Nephron (organoid): ENCODE data around the gene PERP.
"Not testable (repeated sequence)": the region's sequence is repeated elsewhere in the genome, so short reads cannot be mapped to it uniquely, and the experiment has no call there.

Experiments
- H3K27ac Mint-ChIP-seq, 3 experiments: 2 replicates each; pipeline ENCODE4 v1.8.0; 2020; ENCODE audit warnings: mixed read lengths in 3 of 3, mild to moderate bottlenecking in 2 of 3, moderate library complexity in 1 of 3
- H3K27me3 Mint-ChIP-seq: 2 replicates; pipeline ENCODE4 v1.8.0; 2021; ENCODE audit warnings: low read depth, mild to moderate bottlenecking, moderate library complexity, mixed read lengths
- H3K36me3 Mint-ChIP-seq: 2 replicates; pipeline ENCODE4 v1.8.0; 2020; ENCODE audit warnings: low read depth, mixed read lengths
- H3K4me1 Mint-ChIP-seq: 2 replicates; pipeline ENCODE4 v1.8.0; 2020; ENCODE audit warnings: mixed read lengths
- H3K4me3 Mint-ChIP-seq, 3 experiments: 2 replicates each; pipeline ENCODE4 v1.8.0; 2020; ENCODE audit warnings: mild to moderate bottlenecking in 3 of 3, mixed read lengths in 3 of 3, moderate library complexity in 2 of 3
- H3K9me3 Mint-ChIP-seq: 2 replicates; pipeline ENCODE4 v1.8.0; 2020; ENCODE audit warnings: mixed read lengths
- CTCF ChIP-seq, 3 experiments: fragments of 200-600 bp; sonication (generic); IDR thresholded peaks; one replicate each; pipeline ENCODE4 v1.5.0; 2021; ENCODE audit warnings: antibody characterized with exemption in 3 of 3; ENCODE audit not compliant: unreplicated experiment in 3 of 3

PERP gene

GRCh38 chr6:138128096-138128495 lies 20.9 kb upstream of the PERP start:
- no peak for TF ChIP-seq CTCF (IDR thresholded peaks at IDR 0.05; ENCODE audit: unreplicated experiment in 3 of 3)
- Mint-ChIP-seq H3K9me3 (peaks cover 9% of the 10 kb centered on the region), H3K36me3 (no peaks in the 10 kb centered on the region), H3K4me3 (no peak overlapping the region), H3K4me1 (no peaks in the 10 kb centered on the region), H3K27me3 (no peaks in the 10 kb centered on the region), H3K27ac (no peak overlapping the region)

- Mint-ChIP-seq H3K4me1 (no peaks in the 10 kb centered on the region), H3K9me3 (peaks cover 12% of the 10 kb centered on the region), H3K27me3 (no peaks in the 10 kb centered on the region), H3K27ac (no peak overlapping the region), H3K4me3 (no peak overlapping the region), H3K36me3 (no peaks in the 10 kb centered on the region)
- no peak for TF ChIP-seq CTCF (IDR thresholded peaks at IDR 0.05; ENCODE audit: unreplicated experiment in 3 of 3)
Observed at GRCh38 chr6:138124096-138124495, 16.9 kb upstream of the PERP start.

- H3K27me3 Mint-ChIP-seq, result peaks cover 4% of the 10 kb centered on the region
- peaks cover 10% of the 10 kb centered on the region for H3K4me1 Mint-ChIP-seq
- no peaks in the 10 kb centered on the region for H3K36me3 Mint-ChIP-seq
- no peak overlapping the region for H3K4me3 Mint-ChIP-seq
- no peak for TF ChIP-seq CTCF (IDR thresholded peaks at IDR 0.05; ENCODE audit: unreplicated experiment in 3 of 3)
- peaks cover 6% of the 10 kb centered on the region for H3K9me3 Mint-ChIP-seq
- no peak overlapping the region for H3K27ac Mint-ChIP-seq
Observed at GRCh38 chr6:138119976-138120375, 12.8 kb upstream of the PERP start.

DNA sequence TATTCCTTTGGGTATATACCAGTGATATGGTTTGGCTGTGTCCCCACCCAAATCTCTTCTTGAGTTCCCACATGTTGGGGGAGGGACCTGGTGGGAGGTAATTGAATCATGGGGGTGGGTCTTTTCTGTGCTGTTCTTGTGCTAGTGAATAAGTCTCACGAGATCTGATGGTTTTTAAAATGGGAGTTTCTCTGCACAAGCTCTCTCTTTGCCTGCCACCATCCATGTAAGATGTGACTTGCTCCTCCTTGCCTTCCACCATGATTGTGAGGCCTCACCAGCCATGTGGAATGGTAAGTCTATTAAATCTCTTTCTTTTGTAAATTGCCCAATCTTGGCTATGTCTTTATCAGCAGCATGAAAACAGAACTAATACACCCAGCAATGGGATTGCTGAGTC lies 12.0 kb upstream of the PERP start:
- not testable (repeated sequence) for H3K27me3 Mint-ChIP-seq, H3K36me3 Mint-ChIP-seq, H3K27ac Mint-ChIP-seq, H3K9me3 Mint-ChIP-seq, H3K4me3 Mint-ChIP-seq
- peaks cover 17% of the 10 kb centered on the region for H3K4me1 Mint-ChIP-seq

- H3K9me3 Mint-ChIP-seq, result peaks cover 3% of the 10 kb centered on the region
- H3K4me3 Mint-ChIP-seq, result no peak overlapping the region
Observed at GRCh38 chr6:138117376-138117914, 10.2 kb upstream of the PERP start.

GRCh38 chr6:138116661-138116999 lies 9.4 kb upstream of the PERP start:
- Mint-ChIP-seq H3K27me3 (peaks cover 13% of the 10 kb centered on the region), H3K4me1 (peaks cover 17% of the 10 kb centered on the region), H3K27ac (no peak overlapping the region), H3K4me3 (no peak overlapping the region), H3K36me3 (no peaks in the 10 kb centered on the region), H3K9me3 (peaks cover 3% of the 10 kb centered on the region)
- no peak for TF ChIP-seq CTCF (IDR thresholded peaks at IDR 0.05; ENCODE audit: unreplicated experiment in 3 of 3)

More at GRCh38 chr6:138117376-138117914, 10.2 kb upstream of the PERP start:
- no peak for TF ChIP-seq CTCF (IDR thresholded peaks at IDR 0.05; ENCODE audit: unreplicated experiment in 3 of 3)
- H3K27me3 Mint-ChIP-seq, result peaks cover 13% of the 10 kb centered on the region
- H3K36me3 Mint-ChIP-seq, result no peaks in the 10 kb centered on the region
- peaks cover 17% of the 10 kb centered on the region for H3K4me1 Mint-ChIP-seq
- H3K27ac Mint-ChIP-seq, result no peak overlapping the region
